ENCODE measurements around the gene STPG2.

- no peak for TF ChIP-seq POLR2A (IDR thresholded peaks at IDR 0.05; ENCODE audit: low read length)
- no peak for TF ChIP-seq GATA1 (IDR thresholded peaks at IDR 0.05; ENCODE audit: low read depth, low read length)
Observed at GRCh38 chr4:97646997-97647396, 496.3 kb downstream of the STPG2 start.

Data from erythroblast (primary cell).